IMR-90 (cell line): Measurements from ENCODE around the gene CEP152. TPM values are rescaled to one million over a fixed set of nuclear protein-coding genes. Genes with fewer than 3 reads are reported as not detected.

ENCODE experiments used
- ATAC-seq: fragments of 200-7000 bp; cut with Tn5 transposase; 2 replicates; pipeline ENCODE4 v1.9.1; 2020; ENCODE audit warnings: low read depth, mild to moderate bottlenecking, moderate library complexity
- BruUV-seq: library from RNA; stranded (reverse); fragments of 400-500 nt; replicated peaks from 2 replicates; lab custom pipeline; 2021; lab: Mats Ljungman, UMichigan
- CTCF ChIA-PET: fragments of 300-600 bp; formaldehyde crosslinking; extraction: SDS; loops from one replicate; lab custom pipeline; 2021; ENCODE audit warnings: antibody characterized with exemption; lab: Yijun Ruan, JAX
- POLR2A ChIA-PET: fragments of 300-600 bp; sonication (Branson Sonifier 250); formaldehyde crosslinking; loops from one replicate; lab custom pipeline; 2022; ENCODE audit warnings: antibody characterized with exemption; ENCODE audit not compliant: unreplicated experiment; lab: Charles Lee
- DNase-seq: peaks from one replicate; pipeline ENCODE4 v3.0.0; 2013
- H2AFZ ChIP-seq: replicated peaks from 2 replicates; pipeline ENCODE3; 2013; ENCODE audit warnings: low read length, mild to moderate bottlenecking; ENCODE audit not compliant: poor library complexity
- H2AK5ac ChIP-seq: 2 replicates; pipeline ENCODE4 v1.6.1; 2013; ENCODE audit warnings: low read depth, low read length, inconsistent platforms
- H2AK9ac ChIP-seq: replicated peaks from 2 replicates; pipeline ENCODE3; 2013; ENCODE audit warnings: mild to moderate bottlenecking, low read depth, low read length, moderate library complexity; ENCODE audit not compliant: poor library complexity
- H2BK120ac ChIP-seq: 2 replicates; pipeline ENCODE4 v1.6.1; 2013; ENCODE audit warnings: low read depth, low read length, inconsistent platforms
- H2BK15ac ChIP-seq: 3 replicates; pipeline ENCODE4 v1.6.1; 2013; ENCODE audit warnings: low read depth, low read length, inconsistent platforms
- H2BK20ac ChIP-seq: 2 replicates; pipeline ENCODE4 v1.6.1; 2013; ENCODE audit warnings: low read depth, mild to moderate bottlenecking, inconsistent platforms, low read length, moderate library complexity
- H2BK5ac ChIP-seq: 2 replicates; pipeline ENCODE4 v1.6.1; 2013; ENCODE audit warnings: mild to moderate bottlenecking, low read depth, low read length, inconsistent platforms; ENCODE audit not compliant: poor library complexity, severe bottlenecking
- H3K14ac ChIP-seq: replicated peaks from 2 replicates; pipeline ENCODE4 v1.6.1; 2013; ENCODE audit warnings: low read depth, low read length, inconsistent platforms
- H3K18ac ChIP-seq: 2 replicates; pipeline ENCODE4 v1.6.1; 2013; ENCODE audit warnings: low read depth, low read length, control low read depth
- H3K23ac ChIP-seq: 2 replicates; pipeline ENCODE4 v1.6.1; 2013; ENCODE audit warnings: low read depth, low read length, inconsistent platforms
- H3K27ac ChIP-seq: 2 replicates; pipeline ENCODE4 v1.5.1; 2013; ENCODE audit warnings: mild to moderate bottlenecking, control low read depth, low read length; ENCODE audit not compliant: insufficient read depth
- H3K27me3 ChIP-seq: 2 replicates; pipeline ENCODE4 v1.6.1; 2013; ENCODE audit warnings: low read length; ENCODE audit not compliant: control insufficient read depth, insufficient read depth
- H3K36me3 ChIP-seq: 2 replicates; pipeline ENCODE4 v1.6.1; 2013; ENCODE audit warnings: low read length, mixed read lengths; ENCODE audit not compliant: control insufficient read depth, insufficient read depth
- H3K4ac ChIP-seq: 2 replicates; pipeline ENCODE4 v1.6.1; 2013; ENCODE audit warnings: low read depth, low read length, inconsistent platforms
- H3K4me1 ChIP-seq: 2 replicates; pipeline ENCODE4 v1.6.1; 2013; ENCODE audit warnings: low read length, mixed read lengths; ENCODE audit not compliant: control insufficient read depth, insufficient read depth
- H3K4me2 ChIP-seq: 2 replicates; pipeline ENCODE4 v1.6.1; 2013; ENCODE audit warnings: low read depth, mild to moderate bottlenecking, control low read depth, low read length, moderate library complexity
- H3K4me3 ChIP-seq: 2 replicates; pipeline ENCODE4 v1.5.1; 2013; ENCODE audit warnings: low read depth, mild to moderate bottlenecking, control low read depth, low read length, moderate library complexity; ENCODE audit not compliant: insufficient read depth
- H3K56ac ChIP-seq: 2 replicates; pipeline ENCODE4 v1.6.1; 2013; ENCODE audit warnings: low read length, inconsistent platforms; ENCODE audit not compliant: insufficient read depth; ENCODE audit errors: extremely low read depth
- H3K79me1 ChIP-seq, 2 experiments: 2 replicates each; pipeline ENCODE4 v1.6.1; 2013; ENCODE audit warnings: low read length in 2 of 2, inconsistent platforms in 1 of 2, low read depth in 1 of 2
- H3K9ac ChIP-seq: 2 replicates; pipeline ENCODE4 v1.6.1; 2013; ENCODE audit warnings: low read depth, low read length, control low read depth
- H3K9me1 ChIP-seq: 2 replicates; pipeline ENCODE4 v1.6.1; 2013; ENCODE audit warnings: low read length, inconsistent platforms; ENCODE audit not compliant: insufficient read depth
- H3K9me3 ChIP-seq: 2 replicates; pipeline ENCODE4 v1.6.1; 2013; ENCODE audit warnings: low read length; ENCODE audit not compliant: control insufficient read depth, insufficient read depth
- H4K20me1 ChIP-seq: 2 replicates; pipeline ENCODE4 v1.6.1; 2013; ENCODE audit warnings: low read length, inconsistent platforms; ENCODE audit not compliant: insufficient read depth
- H4K5ac ChIP-seq: 2 replicates; pipeline ENCODE4 v1.6.1; 2013; ENCODE audit warnings: mild to moderate bottlenecking, low read depth, low read length, control low read depth
- H4K8ac ChIP-seq, 2 experiments: 2 replicates each; pipeline ENCODE4 v1.6.1; 2013; ENCODE audit warnings: low read depth in 2 of 2, low read length in 2 of 2, control low read depth in 1 of 2, inconsistent platforms in 1 of 2
- H4K91ac ChIP-seq: 2 replicates; pipeline ENCODE4 v1.6.1; 2013; ENCODE audit warnings: low read depth, low read length, inconsistent platforms; ENCODE audit not compliant: insufficient read depth
- BHLHE40 ChIP-seq: fragments of 150-350 bp; IDR thresholded peaks from 2 replicates; pipeline ENCODE4 v1.6.1; 2016; ENCODE audit warnings: mild to moderate bottlenecking, low read depth, low read length
- CEBPB ChIP-seq: IDR thresholded peaks from 2 replicates; pipeline ENCODE4 v1.6.1; 2012; ENCODE audit warnings: low read depth, low read length, improper control_type of control experiment
- CHD1 ChIP-seq: IDR thresholded peaks from 2 replicates; pipeline ENCODE4 v1.6.1; 2012; ENCODE audit warnings: low read depth, low read length, improper control_type of control experiment
- CTCF ChIP-seq: conservative IDR thresholded peaks from 2 replicates; pipeline ENCODE4 v1.5.1; 2012; ENCODE audit warnings: mild to moderate bottlenecking, low read depth, low read length, improper control_type of control experiment
- ELK1 ChIP-seq: fragments of 150-350 bp; IDR thresholded peaks from 2 replicates; pipeline ENCODE4 v1.6.1; 2016; ENCODE audit warnings: low read depth, mild to moderate bottlenecking, low read length, moderate library complexity, borderline replicate concordance
- FOS ChIP-seq: fragments of 150-350 bp; IDR thresholded peaks from 2 replicates; pipeline ENCODE4 v1.6.1; 2016; ENCODE audit warnings: low read depth, low read length
- MAFK ChIP-seq: IDR thresholded peaks from 2 replicates; pipeline ENCODE4 v1.6.1; 2012; ENCODE audit warnings: low read depth, low read length, improper control_type of control experiment
- MAZ ChIP-seq: IDR thresholded peaks from 2 replicates; pipeline ENCODE4 v1.6.1; 2012; ENCODE audit warnings: low read depth, mild to moderate bottlenecking, low read length, improper control_type of control experiment, moderate library complexity, borderline replicate concordance
- MXI1 ChIP-seq: IDR thresholded peaks from 2 replicates; pipeline ENCODE4 v1.6.1; 2012; ENCODE audit warnings: low read depth, mild to moderate bottlenecking, low read length, moderate library complexity, borderline replicate concordance
- NFE2L2 ChIP-seq: fragments of 150-350 bp; IDR thresholded peaks from 2 replicates; pipeline ENCODE4 v1.6.1; 2016; ENCODE audit warnings: low read depth, mild to moderate bottlenecking, low read length
- POLR2A ChIP-seq: IDR thresholded peaks from 2 replicates; pipeline ENCODE4 v1.6.1; 2012; ENCODE audit warnings: mild to moderate bottlenecking, low read depth, low read length
- RAD21 ChIP-seq: IDR thresholded peaks from 2 replicates; pipeline ENCODE4 v1.6.1; 2012; ENCODE audit warnings: low read length, improper control_type of control experiment
- RCOR1 ChIP-seq: IDR thresholded peaks from 2 replicates; pipeline ENCODE4 v1.6.1; 2012; ENCODE audit warnings: mild to moderate bottlenecking, low read length, improper control_type of control experiment; ENCODE audit not compliant: insufficient replicate concordance
- RFX5 ChIP-seq: IDR thresholded peaks from 2 replicates; pipeline ENCODE4 v1.8.0; 2012; ENCODE audit warnings: low read depth, mild to moderate bottlenecking, low read length, moderate library complexity
- SMC3 ChIP-seq: fragments of 150-350 bp; IDR thresholded peaks from 2 replicates; pipeline ENCODE4 v1.6.1; 2016; ENCODE audit warnings: low read depth, mild to moderate bottlenecking, antibody characterized with exemption, low read length, moderate library complexity
- USF2 ChIP-seq: fragments of 150-350 bp; IDR thresholded peaks from 2 replicates; pipeline ENCODE4 v1.6.1; 2017; ENCODE audit warnings: mild to moderate bottlenecking, antibody characterized with exemption, low read length, low read depth
- WGBS, 2 experiments: methylation state at CpG; one replicate each; pipeline versions ENCODE4 v1.1.5 to v1.1.7; 2013; ENCODE audit warnings: missing lambda C conversion rate in 2 of 2; ENCODE audit not compliant: insufficient read length in 1 of 2; ENCODE audit errors: extremely low coverage in 2 of 2; 5-methylcytosine and 5-hydroxymethylcytosine counted together
- dilution Hi-C: fragments of 300-500 bp; cut with HindIII; formaldehyde crosslinking; loops from one replicate; pipeline ENCODE4 v1.14.3; 2018; ENCODE audit warnings: low sequenced_read_pairs; ENCODE audit not compliant: unreplicated experiment
- in situ Hi-C: fragments of 300-500 bp; cut with MboI; formaldehyde crosslinking; loops from 3 replicates; pipeline ENCODE4 v1.14.3; 2019; ENCODE audit warnings: low sequenced_read_pairs, inconsistent platforms, mixed read lengths
- intact Hi-C: fragments of 100-400 bp; cut with micrococcal nuclease; formaldehyde crosslinking; loops from 2 replicates; pipeline ENCODE4 v1.10.0; 2022
- polyA plus RNA-seq, 3 experiments: library from polyadenylated mRNA; depleted of rRNA; stranded (reverse); fragments of >200 nt; gene quantifications; 2 replicates each; pipeline ENCODE4 v1.2.3, GENCODE V29; 2012; ENCODE audit warnings: low replicate concordance in 1 of 3
- total RNA-seq: library from RNA; depleted of rRNA; stranded (reverse); fragments of >200 nt; gene quantifications from 2 replicates; pipeline ENCODE4 v1.2.3, GENCODE V29; 2012

The CEP152 gene
- total and polyA plus RNA-seq, 2 of the 4 experiments (the other 2 are of a cell fraction) = 2.1 to 7.3 TPM

GRCh38 chr15:48778331-48778730 is 32.5 kb downstream of the CEP152 start:
- no peak overlapping the region for H4K8ac ChIP-seq
- no peak overlapping the region for H2BK20ac ChIP-seq
- H3K18ac ChIP-seq = no peak overlapping the region
- no peak overlapping the region for H2AFZ ChIP-seq
- TF ChIP-seq FOS (no peak), SMC3 (no peak), ELK1 (no peak), POLR2A (no peak), BHLHE40 (no peak), RCOR1 (no peak), MAZ (no peak), NFE2L2 (no peak), RAD21 (no peak), RFX5 (no peak), MAFK (no peak), CHD1 (no peak), CEBPB (no peak), CTCF (no peak), MXI1 (no peak), USF2 (no peak)
- no peak overlapping the region for H3K27ac ChIP-seq
- peaks cover 5% of the 10 kb centered on the region for H3K36me3 ChIP-seq
- no peaks in the 10 kb centered on the region for H3K27me3 ChIP-seq
- H4K20me1 ChIP-seq = no peaks in the 10 kb centered on the region
- H3K9ac ChIP-seq = no peak overlapping the region
- WGBS, 2 experiments = no CpG with 5 or more reads among the region's 10 CpGs
- no peak overlapping the region for H3K4ac ChIP-seq
- peaks cover 0 to 9% of the 10 kb centered on the region in 2 experiments; a peak in 2 of 4 replicates for H3K79me1 ChIP-seq
- H3K4me3 ChIP-seq = no peak overlapping the region
- no peak overlapping the region for H2BK5ac ChIP-seq
- POLR2A ChIA-PET = no interaction called here
- no TSS peak for BruUV-seq
- H4K91ac ChIP-seq = no peak overlapping the region
- H2AK9ac ChIP-seq = no peak overlapping the region
- no peaks in the 10 kb centered on the region for H3K9me3 ChIP-seq
- peaks cover 3% of the 10 kb centered on the region; the same call in 1 of the 2 replicates for H3K4me1 ChIP-seq
- H3K4me2 ChIP-seq = no peak overlapping the region; the same call in 1 of the 2 replicates
- H3K56ac ChIP-seq = no peak overlapping the region
- in situ Hi-C loops (no loop called here), dilution Hi-C loops (no loop called here), intact Hi-C loops (no loop called here)
- H3K23ac ChIP-seq = no peak overlapping the region
- H3K9me1 ChIP-seq = no peaks in the 10 kb centered on the region
- no peak overlapping the region for H4K5ac ChIP-seq
- no peak overlapping the region for H3K14ac ChIP-seq
- H2BK120ac ChIP-seq = no peak overlapping the region
- CTCF ChIA-PET = no interaction called here
- ATAC-seq (no peak), DNase-seq (peak; percentile 8)
- H2BK15ac ChIP-seq = no peak overlapping the region
- H2AK5ac ChIP-seq = no peak overlapping the region
